Stimulated activated CD8-positive, alpha-beta memory T cell treated with anti-CD3 and anti-CD28 coated beads, Interleukin-7, amount 100 ng/mL, for 4 hours (primary cell): ENCODE data around the gene NKAPL.

Experiments used
- DNase-seq, 2 donors: peaks; one replicate each; pipeline ENCODE4 v3.0.0-alpha.2; 2020; ENCODE audit warnings: low read depth in 2 of 2

NKAPL gene

GRCh38 chr6:28245206-28245941, 13.7 kb upstream of the NKAPL start:
- DNase-seq: no peak

- DNase-seq: no peak
Measured at GRCh38 chr6:28248916-28249315, 10.2 kb upstream of the NKAPL start.

- DNase-seq: no peak
Measured at GRCh38 chr6:28250747-28251146, 8.3 kb upstream of the NKAPL start.

DNA sequence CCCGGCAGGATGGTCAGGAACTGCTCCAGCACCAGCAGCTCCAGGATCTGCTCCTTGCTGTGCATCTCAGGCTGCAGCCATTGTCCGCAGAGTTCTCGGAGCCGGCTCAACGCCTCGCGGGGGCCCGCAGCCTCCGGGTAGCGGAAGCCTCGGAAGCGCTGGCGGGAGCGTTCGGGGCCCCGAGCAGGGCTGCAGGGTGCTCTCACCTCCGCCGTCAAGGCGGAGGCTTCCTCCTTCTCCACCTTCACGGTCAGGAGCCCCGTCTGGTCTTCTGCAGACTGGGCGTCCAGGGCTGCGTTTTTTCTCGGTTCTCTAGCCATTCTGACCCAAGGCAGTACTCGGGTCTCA, 7.5 kb upstream of the NKAPL start:
- DNase-seq: peak in 1 of 2 donors; percentile 7

GRCh38 chr6:28252009-28252975, 6.8 kb upstream of the NKAPL start, which contains the start of gene ZKSCAN4:
TSS of gene ZKSCAN4 (minus strand) at chr6:28252269. CDS start at chr6:28251980, 289 bp downstream.
- peak; percentile 65 to 69 for DNase-seq

- DNase-seq: no peak
Measured at GRCh38 chr6:28254121-28254519, 5.0 kb upstream of the NKAPL start.

DNA sequence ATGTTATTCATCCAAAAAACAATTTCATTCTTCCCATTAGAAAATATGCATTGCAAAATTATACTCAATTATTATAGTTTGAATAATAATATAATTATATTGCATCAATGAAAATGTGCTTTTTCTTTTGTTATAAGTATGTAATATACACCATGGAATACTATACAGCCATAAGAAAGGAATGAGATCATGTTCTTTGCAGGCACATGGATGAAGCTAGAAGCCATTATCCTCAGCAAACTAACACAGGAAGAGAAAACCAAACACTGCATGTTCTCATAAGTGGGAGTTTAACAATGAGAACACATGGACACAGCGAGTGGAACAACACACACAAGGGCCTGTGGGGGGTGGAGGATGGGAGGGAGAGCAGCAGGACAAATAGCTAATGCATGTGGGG, 2.1 kb upstream of the NKAPL start:
- DNase-seq: no peak

GRCh38 chr6:28263922-28264321, 4.8 kb downstream of the NKAPL start:
- no peak for DNase-seq

GRCh38 chr6:28264834-28265401, 5.8 kb downstream of the NKAPL start:
- DNase-seq: no peak

GRCh38 chr6:28266563-28266961, 7.5 kb downstream of the NKAPL start:
- no peak for DNase-seq

- peak; percentile 76 to 77 for DNase-seq
Measured at GRCh38 chr6:28266962-28267694, 8.0 kb downstream of the NKAPL start, which contains the start of gene ZSCAN26. TSS of gene ZSCAN26 (plus strand) at chr6:28267143. CDS start at chr6:28271920, 4,777 bp downstream.

DNA sequence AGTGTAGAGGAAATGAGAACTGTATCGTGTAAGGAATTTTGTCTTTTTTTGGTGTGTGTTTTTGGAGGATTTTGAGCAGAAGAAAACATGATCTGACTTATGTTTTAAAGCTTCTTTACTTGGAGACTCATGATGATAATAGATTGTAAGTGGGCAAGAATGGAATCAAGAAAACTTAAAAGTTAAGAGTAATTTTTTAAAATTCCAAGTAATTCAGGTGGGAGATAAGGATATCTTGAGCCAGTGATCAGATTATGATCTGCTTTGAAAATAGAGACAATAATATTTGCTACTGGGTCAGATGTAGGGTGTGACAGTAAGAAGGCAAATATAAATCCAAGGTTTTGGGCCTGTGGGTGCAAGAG, 8.6 kb downstream of the NKAPL start:
- DNase-seq: no peak

- DNase-seq: no peak
Measured at GRCh38 chr6:28269492-28269891, 10.4 kb downstream of the NKAPL start.

DNA sequence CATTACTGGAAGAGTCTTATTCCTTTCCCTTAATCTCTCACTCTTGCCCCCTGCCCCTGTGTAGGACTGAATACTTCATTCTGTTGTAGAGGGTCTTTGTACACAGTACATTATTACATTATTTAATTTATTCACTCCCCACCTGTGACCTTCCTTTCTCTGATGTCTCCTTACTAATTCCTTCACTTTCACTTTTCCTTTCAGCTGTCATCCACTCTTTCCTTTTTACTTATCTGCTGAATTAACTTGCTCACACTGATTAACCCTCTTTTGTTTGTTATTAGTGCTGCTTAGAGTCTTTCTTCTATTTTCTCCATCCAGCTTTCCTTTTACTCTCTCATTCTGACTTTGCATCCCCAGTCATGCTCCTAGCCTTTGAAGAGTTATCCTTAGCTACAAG, 15.8 kb downstream of the NKAPL start:
- DNase-seq: no peak

- no peak for DNase-seq
Measured at GRCh38 chr6:28277746-28278145, 18.6 kb downstream of the NKAPL start.

DNA sequence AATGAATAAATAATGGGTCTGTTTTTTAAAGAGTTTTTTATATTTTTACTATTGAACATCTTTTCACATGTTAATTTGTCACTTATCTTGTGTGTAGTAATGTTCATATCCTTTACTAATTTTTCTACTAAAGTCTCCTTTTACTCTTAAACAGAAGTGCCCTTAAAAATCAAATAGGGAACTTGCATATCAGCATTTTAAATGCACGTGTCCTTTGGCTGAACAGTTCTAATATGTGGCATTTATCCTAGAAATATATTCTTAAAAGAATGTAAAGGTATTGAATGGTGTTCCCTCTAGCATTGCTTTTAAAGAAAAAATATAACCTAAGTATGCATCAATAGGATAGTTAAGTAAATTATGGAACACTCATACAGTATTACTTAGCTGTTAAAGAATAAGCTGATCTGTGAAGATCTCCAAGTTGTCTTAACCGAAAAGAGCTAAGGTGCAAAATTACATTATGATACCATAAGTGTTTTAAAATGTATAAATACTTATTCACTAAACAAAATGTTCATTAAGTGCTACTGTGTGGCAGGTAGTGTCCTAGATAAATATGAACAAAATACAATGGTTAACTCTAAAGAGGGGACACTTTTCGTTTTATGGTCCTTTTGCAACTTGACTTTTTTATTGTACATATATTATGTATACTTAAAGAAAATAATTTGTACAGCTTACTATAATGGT, 21.6 kb downstream of the NKAPL start:
- DNase-seq: no peak

DNA sequence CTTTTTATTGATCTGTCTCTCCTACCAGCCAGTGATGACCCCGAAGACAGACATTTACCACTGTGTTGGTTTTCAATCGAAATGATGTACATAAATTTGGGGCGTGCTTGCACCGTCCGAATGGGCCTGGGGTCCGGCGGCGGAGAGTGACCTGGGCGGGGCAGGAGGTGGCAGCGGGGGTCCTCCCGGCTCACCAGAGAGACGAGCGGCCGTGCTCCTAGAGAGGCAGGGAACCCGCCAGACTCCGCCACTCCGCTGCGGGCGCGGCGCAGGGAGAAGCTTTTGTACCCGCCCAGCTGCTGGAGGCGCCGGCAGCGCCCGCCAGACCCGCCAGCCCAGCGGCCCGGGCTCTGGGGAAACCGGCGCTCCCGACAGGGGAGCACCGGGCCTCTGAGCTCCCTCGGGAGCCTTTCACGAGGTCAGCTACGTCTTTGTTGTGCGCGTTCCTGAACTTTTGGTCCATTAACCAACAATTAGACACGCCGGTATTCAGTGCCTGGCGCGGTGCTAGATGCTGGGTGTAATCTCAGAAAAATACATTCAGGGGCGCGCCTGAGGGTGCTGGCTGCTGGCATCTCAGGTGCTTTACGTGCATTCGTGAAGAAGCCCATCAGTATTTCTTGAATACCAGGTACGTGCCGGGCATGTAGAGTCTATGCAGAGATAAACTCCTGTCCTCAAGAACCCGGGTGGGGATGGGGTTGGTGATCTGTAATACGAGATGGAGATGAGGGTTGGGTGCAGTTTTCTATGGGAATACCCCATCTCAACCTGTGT, 22.4 kb downstream of the NKAPL start, which contains the start of gene PGBD1:
Gene PGBD1, plus strand, starts transcription at position 285 of the 777 bp plus-strand sequence. CDS start 2,242 bp downstream, outside the sequence.
- DNase-seq: peak in 1 of 2 donors; percentile 36

- DNase-seq: no peak
Measured at GRCh38 chr6:28282926-28283325, 23.8 kb downstream of the NKAPL start.

DNA sequence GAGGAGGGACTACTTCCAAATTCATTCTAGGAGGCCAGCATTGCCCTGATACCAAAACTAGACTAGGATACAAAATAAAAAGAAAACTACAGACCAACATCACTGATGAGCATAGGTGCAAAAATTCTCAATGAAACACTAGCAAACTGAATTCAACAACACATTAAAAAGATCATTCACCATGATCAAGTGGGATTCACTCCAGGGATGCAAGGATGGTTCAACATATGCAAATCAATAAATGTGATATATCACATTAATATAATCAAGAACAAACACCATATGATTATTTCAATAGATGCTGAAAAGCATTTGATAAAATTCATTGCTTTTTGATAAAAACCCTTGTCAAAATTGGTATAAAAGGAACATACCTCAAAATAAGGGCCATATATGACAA, 32.5 kb downstream of the NKAPL start:
- DNase-seq: no peak

- no peak for DNase-seq
Measured at GRCh38 chr6:28295326-28295725, 36.2 kb downstream of the NKAPL start.
